HG02588 (cell line): ENCODE results near the gene KLHL29.

ENCODE experiments used
- ATAC-seq: cut with Tn5 transposase; IDR thresholded peaks from one replicate; pipeline ENCODE4 v1.9.1; 2021; ENCODE audit warnings: mild to moderate bottlenecking, moderate library complexity; ENCODE audit not compliant: unreplicated experiment

The KLHL29 gene

DNA sequence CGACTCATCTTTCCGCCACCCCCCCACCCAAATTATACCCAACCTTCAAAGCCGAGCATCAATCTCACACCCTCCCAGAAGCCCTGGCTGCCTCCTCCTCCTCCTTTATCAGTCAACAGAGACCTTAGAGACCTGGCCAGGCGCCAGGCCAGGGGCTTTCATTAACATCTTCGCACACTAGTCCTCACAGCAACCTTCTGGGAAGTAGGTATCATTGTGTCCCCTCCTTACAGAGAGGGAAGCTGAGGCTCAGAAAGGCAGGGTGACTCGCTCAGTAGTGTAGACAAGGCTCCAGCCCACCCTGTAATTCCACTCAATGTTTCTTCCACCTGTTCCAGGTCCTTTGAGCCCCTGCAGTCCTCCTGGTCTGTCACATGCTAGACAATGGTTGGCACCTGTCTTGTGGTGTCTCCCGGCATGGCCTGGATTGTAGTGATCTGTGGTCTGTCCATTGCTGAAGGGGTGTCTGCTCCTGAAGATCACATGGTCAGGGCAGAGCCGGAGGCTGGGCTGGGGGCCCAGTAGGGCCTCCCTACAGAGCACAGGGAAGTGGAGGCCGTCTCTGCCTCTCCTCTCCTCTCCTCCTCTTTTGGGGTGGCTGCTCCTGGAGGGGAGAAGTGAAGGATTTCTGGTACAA, 36.0 kb downstream of the KLHL29 start:
- ATAC-seq: no peak

DNA sequence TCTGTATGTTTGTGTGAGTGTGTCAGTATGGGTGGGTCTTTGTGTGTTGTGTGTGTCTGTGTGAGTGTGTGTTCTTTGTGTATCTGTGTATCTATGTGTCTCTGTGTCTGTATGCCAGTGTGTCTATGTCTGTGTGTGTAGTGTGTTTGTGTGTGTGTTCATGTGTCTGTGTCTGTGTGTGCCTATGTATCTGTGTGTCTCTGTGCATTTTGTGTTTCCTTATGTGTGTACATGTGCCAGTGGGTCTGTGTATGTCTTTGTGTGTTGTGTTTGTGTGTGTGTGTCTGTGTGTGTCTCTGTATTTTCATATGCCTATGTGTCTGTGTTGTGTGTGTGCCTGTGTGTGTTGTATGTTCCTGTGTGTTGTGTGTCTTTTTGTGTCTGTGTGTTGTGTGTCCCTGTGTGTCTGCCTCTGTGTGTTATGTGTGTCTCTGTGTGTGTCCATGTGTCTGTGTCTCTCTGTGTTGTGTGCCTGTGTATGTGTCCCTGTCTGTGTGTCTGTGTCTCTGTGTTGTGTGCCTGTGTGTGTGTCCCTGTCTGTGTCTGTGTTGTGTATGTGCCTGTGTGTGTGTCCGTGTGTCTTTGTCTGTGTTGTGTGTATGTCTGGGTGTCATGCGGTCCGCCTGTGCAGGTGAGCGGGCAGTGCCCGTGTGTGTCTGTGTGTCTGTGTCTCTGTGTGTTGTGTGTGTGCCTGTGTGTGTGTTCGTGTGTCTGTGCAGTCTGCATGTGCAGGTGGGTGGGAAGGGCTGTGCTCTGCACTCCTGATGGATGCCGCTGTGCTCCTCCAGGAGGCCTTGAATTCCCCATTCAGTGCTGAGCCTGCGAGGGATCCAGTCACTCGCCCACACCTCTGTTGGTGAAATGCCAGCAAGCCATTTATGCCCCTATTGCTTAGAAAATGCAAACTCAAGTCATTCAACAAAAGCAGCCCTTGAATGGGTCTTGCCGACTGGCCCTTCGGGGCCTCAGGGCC, 37.4 kb downstream of the KLHL29 start:
- no peak for ATAC-seq

DNA sequence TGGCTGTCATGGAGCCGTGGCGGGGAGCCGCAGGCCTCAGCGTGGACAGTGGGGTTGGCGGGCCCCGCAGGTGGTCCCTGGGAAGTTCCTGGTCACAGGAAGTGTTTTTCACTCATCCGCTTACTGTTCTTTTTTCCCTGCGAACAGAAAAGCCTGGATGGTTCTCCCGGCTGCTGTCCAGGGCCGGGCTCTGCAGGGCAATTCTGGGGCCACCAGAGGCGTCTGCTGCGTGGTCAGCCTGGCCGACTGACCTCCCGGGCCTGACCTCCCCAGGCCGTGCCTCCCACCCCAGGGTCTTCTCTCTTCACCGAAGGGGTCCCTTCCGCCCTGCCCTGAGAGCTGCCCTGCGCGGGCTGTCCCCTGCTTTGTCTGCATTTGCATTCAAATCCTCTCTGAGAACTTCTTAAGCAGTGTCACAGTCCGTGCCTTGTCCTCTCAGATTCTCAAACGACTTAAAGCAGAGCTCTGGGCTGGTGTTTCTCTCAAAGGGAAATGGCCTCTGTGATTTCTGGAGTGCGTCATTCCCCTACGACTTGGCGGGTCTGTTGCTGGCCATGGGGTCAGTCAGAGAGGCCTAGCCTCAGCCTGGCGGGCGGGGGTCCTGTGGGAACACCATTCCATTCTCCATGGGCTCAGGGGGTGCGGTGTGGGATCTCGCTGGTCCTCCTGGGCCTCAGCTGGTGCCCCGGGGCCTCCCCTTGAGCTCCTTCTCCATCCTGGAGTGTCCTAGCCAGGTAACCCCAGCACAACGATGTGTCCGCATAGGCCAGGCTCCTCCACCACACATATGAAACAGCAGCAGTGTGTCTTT, 38.3 kb downstream of the KLHL29 start:
- ATAC-seq: no peak

DNA sequence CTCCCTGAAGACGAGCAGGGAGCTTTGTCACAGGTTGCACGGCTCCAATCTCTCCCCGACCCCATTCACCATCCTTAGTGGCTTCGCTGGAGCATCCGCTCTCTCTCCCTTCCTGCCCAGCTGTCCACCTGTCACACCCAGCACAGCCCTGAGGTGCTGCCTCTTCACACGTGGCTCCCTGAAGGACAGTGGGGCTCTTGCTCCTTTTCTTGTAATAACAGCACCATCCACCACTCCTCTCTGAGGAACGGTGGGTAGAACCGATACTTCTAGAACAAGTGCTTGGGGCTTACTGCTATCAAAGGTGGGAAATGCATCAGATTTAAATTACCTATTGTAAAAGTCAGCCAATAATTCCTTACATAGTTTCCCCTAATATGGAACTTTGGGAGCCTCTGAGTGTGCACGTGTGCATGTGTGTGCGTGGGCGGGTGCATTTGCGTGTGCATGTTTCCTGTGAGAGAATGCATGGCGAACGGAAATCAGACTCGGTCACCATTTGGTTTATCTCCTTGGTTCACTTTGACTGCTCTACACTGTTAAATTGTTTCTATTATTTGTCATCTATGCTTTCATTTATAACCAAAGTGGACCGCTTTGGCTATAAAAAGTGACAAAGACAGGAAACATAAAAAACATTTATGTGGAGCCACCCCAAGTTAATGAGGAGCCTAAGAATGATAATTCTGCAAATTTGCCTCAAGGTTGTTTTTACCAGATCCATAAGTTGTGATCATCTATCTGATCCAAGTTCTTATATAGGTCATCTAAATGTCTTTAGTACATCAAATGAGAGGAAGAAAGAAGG, 39.1 kb downstream of the KLHL29 start:
- ATAC-seq: no peak

DNA sequence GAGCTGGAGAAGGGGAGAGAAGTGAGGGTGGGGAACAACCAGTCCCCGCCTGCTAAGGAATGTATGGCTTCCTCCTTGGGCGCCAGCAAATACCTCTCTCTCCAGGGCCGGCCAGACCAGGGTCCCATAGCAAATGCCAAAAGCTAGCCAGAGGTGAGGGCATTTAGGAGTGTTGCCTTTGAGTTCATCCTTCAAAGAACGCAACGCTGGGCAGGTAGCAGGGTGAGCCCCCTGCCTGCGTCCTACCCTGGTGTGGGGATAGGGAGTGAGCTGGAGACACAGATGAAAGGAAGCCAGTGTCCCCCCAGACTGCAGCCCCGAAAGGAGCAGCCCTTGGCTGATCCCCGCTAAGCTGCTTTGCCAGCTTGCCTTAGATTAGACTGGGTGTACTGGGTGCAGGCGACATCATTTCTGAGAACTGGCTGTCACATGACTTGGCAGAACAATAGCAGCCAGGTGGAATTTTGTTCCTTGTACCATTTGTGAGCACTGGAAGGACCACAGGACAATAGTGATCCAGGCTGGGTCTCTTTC, 40.4 kb downstream of the KLHL29 start:
- no peak for ATAC-seq

DNA sequence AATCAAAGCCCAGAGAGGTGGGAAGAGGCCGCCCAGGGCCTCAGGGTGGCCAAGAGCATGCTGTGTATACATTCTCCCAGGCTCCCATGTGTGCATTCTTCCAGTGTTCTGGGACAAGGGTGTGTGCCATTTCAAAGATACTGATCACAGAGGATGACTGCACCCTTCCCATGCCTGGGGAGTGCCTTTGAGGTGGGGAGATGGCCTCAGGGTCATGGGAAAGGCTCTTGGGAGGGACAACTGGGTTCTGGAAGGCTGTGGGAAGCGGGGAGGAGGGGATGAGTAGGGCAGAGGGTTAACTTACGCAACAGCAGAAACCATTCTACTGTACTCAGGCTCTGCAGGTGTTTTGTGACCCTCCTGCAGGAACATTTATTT, 40.9 kb downstream of the KLHL29 start:
- no peak for ATAC-seq

DNA sequence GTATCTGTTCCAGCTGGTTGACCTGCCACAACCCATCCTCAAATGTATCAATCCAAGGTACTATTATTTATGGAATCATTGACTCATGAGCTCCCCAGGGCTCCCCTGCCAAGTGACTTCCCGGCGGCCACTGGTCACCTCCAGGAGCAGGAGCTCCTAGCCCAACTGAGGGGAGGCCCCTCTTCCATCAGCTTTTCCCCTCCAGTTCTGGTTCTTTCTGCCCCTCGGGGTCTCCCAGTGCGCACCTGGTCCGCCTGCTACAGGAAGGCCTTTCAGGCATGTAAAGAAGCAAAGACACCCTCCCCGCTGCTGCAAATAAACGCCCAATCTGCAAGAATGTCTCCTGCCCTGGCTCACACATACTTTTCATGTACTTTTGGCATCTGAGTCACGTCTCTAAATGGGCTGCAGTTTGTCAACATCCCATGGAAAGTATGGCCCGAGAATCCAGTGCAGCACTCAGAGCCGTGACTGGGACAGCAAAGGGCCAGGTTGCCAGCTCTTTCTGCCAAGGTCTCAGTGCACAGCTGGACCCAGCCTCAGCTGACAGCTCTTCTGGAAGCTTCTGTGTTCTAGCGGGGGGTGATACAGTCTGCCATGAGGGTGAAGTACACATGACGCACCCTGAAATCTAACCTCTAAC, 41.4 kb downstream of the KLHL29 start:
- ATAC-seq: no peak

DNA sequence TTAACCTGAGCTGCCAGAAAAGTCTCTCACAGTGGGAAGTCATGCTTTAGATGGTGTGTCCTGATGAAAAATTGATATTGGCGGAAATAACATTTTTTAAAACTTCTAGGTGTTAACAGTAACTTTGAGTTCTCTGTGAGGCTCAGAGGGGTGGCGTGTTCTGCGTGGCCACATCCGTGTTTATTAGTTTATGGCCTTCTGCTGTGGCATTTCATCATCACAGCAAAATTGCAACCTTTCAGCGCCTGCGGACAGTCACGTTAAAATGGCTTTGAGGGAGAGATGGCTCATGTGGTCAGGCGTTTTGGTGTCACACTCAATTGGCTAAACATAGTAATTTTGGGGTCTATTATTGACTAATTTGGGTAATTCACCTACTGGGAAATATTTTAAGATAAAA, 42.4 kb downstream of the KLHL29 start:
- ATAC-seq: no peak

DNA sequence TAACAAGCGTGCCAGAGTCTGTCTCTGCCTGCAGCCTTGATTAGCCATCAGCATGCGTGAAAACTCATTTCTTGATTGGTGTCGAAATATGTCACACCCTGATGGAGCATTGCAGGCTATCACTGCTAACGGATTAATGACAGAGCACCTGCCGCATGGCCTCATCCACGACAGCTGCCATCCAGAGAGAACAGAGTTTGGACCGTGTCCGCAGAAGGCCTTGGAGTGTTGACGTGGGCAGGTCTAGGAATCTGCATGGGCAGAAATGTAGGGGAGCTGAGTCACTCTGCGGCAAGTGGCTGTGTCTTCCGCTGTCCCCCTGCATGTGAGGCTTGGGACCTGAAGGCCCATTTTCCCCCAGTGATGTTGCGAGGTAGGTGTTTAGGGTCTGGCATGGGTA, 43.0 kb downstream of the KLHL29 start:
- no peak for ATAC-seq

DNA sequence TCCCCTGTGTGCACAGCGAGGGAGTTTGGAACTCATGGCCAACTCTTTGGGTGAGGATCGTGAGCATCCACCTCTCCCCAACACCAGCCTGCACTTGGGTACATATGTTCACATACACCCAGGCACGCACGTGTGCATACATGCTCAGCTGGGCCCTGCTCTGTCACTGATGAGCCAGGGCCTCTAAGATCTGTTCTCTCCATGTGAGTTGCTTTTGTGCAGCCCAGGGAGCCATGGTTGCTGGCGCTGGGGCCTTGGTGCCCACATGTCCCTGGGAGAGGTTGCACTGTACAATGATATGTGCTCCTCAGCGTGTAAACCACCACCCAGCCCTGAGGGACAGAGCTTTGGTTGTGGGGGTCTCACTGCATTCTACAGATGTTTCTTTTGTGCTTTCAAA, 44.1 kb downstream of the KLHL29 start:
- ATAC-seq: no peak

DNA sequence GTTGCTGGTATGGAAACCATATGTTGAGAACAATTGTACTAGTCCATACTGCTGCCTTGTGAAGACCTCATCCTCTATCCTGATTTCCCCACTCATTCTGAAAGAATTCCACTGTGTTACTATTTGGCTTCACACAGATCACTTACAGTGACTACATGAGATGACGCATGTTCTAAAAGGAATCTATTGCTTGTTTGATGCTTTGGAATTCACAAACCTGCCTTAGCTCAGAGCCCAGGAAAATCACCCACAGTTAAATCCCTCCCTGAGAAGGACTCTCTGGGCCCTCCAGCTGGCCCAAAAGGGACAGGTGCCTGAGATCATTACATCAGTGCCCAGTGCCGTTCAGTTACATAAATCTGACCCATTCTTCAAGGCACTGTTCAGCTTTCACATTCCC, 45.3 kb downstream of the KLHL29 start:
- ATAC-seq: no peak

DNA sequence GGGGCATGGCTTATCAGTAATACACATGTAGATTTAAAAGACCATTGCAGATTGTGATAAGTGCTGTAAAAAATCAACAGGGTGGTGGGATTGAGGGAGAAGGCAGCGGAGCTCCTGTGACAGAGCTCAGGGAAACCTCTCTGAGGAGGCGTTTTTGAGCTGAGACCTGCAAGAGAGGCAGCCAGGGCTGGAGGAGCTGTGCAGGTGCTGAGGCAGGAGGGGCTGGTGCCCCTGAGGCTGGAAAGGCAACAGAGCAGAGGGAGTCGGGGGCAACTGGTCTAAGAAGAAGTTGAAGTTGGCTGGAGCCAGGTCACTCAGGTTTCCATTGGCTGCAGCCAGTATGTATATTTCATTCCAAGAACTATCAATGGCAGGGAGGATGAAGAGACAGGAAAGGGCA, 47.6 kb downstream of the KLHL29 start:
- no peak for ATAC-seq

DNA sequence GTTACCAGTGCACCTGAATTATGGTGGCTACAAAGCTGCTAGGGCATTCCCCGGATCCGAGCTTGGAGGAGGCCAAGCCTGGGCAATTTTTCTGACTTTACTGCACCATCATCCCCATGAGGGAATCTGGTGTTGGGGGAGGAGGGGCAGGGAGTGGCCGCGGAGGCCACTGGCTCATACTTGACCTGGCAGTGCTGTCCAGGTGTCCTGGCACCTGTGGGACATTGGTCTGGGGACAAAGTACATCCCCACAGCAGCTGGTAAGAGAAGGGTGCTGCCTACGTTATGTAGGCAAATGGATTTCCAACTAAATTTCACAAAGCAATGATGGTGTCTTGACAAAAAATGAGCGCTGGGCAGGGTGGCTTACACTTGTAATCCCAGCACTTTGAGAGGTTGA, 48.3 kb downstream of the KLHL29 start:
- no peak for ATAC-seq

DNA sequence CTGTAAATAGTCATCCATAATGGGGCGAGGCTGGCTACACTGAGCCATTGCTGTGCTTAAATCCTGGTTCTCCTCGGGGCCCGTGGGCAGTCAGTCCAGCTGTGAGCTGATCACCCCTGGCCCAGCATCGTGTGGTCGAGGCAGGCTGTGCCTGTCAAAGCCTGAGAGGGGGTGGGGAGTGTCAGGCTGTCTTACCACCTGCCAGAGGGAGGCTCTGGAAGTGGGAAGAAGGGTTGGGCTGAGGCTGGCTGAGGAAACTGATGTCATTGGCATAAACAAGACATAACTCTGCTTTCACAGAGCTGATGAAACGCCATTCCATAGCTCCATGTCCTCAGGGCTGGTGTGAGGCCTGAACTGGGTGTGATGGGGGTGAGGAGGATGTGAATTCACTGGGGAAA, 49.7 kb downstream of the KLHL29 start:
- no peak for ATAC-seq

DNA sequence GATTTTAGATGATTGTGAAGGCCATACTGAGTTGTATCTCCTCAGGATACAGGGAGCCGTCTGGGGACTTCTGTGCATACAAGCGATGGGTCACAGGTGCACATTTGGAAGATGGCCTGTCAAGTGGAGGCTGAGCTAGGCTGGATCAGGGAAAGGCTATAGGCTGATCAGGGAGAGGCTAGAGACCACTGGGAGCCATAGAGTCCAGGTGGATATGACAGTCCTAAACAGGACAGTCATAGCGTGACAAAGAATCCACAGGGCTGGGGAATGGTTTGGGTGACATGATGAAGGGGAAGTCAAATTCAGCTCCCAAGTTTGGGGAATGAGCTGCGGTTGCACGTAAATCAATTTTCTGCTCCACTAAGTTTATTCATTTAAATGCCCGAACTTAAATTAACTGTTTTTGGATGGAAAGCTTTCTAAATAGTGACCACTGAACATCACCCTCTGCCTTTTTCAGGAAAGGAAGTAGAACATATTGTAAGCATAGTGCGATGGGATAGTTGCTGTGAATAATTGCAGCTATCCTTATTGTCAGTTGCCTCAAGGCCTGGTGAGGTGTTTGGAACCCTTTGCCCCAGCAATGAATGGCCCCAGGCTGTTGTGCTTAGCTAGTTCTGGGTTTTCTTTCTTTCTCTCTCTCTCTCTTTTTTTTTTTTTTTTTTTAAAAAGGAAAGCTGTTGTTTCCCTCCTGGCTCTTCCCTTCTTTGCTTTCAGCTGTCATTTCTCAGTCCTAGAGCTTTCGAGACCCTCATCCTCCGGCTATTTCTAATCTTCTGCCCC, 50.5 kb downstream of the KLHL29 start:
- ATAC-seq: no peak

DNA sequence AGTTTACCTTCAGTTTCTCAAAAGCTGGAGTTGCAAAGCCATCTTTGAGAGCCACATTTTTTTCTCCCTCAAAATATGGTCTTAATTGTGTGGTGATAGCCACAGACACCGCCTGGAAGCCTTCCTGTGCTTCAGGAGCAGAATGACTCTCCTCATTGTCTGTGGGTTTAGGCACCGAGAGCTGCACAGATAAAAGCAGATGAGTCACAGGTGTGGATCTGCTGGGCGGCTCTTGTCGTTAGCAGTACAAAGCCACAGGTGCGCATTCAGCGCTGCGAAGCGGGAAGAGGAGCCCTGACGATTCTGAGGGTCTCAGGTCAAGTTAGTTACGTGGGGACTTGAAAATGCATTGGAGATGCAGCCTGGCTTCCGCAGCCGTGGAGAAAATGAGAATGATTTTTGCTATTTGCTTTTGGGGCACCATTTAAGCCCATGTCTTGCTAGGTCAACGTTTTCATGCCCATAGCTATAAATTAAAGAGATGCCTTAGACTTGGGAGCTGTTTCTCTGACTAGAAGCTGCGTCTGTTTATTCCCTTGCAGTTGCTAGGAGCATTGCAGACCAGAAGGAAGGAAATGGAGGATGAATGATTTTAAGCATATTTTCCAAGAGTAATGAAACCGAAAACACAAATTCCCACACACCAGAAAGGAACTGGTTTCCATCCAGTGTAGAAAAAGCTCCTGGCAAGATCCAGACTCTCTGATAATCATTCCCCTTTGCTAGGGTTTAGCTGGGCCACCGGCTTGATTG, 51.5 kb downstream of the KLHL29 start:
- no peak for ATAC-seq

DNA sequence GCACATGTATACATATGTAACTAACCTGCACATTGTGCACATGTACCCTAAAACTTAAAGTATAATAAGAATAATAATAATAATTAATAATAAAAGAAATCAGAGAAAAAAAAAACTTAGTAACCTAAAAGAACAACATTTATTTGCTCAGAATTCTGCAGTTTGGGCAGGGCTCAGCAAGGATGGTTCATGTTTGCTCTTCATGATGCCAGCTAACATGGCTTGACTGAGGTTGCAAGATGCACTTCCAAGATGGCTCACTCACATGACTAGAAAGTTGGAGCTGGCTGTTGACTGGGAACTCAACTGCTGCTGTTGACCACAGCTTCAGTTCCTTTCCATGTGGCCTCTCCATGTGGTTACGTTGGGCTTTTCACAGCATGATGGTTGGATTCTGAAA, 56.4 kb downstream of the KLHL29 start:
- no peak for ATAC-seq

DNA sequence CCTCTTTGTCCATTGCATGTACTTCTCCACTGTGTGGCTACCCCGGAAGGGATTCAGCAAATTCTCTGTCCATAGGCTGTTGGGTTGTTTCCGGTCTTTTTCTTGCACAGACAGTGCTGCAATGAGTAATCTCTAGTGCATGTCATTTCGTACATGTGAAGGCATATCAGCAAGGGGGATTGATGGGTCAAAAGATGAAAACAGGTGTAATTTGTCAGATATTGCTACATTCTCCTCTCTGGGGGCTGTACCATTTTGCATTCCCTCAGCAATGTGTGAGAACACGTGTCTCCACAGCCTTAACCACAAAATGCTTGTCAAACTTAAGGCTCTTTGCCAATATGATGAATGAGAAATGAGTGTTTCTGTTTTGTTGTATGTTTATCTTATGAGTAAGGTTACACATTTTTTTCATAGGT, 60.5 kb downstream of the KLHL29 start:
- no peak for ATAC-seq
